GM12892 (cell line): ENCODE measurements around the gene RNASE2.
"Not testable (repeated sequence)": the region's sequence is repeated elsewhere in the genome, so short reads cannot be mapped to it uniquely, and the experiment has no call there.

Experiments used
- DNase-seq: peaks from one replicate; pipeline ENCODE4 v3.0.0; 2011; ENCODE audit not compliant: insufficient read length
- FAIRE-seq: peaks from 2 replicates; lab custom pipeline; 2011; peaks lifted over from hg19 to GRCh38; lab: Jason Lieb, UNC
- POLR2A ChIP-seq: IDR thresholded peaks from 2 replicates; pipeline ENCODE4 v1.6.1; 2011; ENCODE audit warnings: low read depth, low read length, control low read depth
- POLR2AphosphoS5 ChIP-seq: IDR thresholded peaks from 2 replicates; pipeline ENCODE4 v1.6.1; 2011; ENCODE audit warnings: low read depth, low read length, control low read depth
- TAF1 ChIP-seq: IDR thresholded peaks from 2 replicates; pipeline ENCODE4 v1.6.1; 2011; ENCODE audit warnings: low read depth, mild to moderate bottlenecking, control low read depth, low read length, borderline replicate concordance

The RNASE2 gene

GRCh38 chr14:20969336-20969735 lies 14.0 kb downstream of the RNASE2 start:
- no peak for FAIRE-seq
- no peak for DNase-seq
- no peak for TF ChIP-seq POLR2A
- no peak for TF ChIP-seq POLR2AphosphoS5
- no peak for TF ChIP-seq TAF1

- FAIRE-seq: no peak
- TF ChIP-seq TAF1: no peak
- TF ChIP-seq POLR2AphosphoS5: no peak
- TF ChIP-seq POLR2A: no peak
These were observed 15.3 kb downstream of the RNASE2 start for GRCh38 chr14:20970647-20970982.

GRCh38 chr14:20970983-20971704 lies 15.9 kb downstream of the RNASE2 start:
- no peak for TF ChIP-seq POLR2AphosphoS5
- TF ChIP-seq POLR2A: no peak
- no peak for TF ChIP-seq TAF1
- FAIRE-seq: peak; percentile 95
- peak; percentile 73 for DNase-seq

More at GRCh38 chr14:20970647-20970982, 15.3 kb downstream of the RNASE2 start:
- no peak for DNase-seq

- FAIRE-seq (no peak), DNase-seq (no peak)
- no peak for TF ChIP-seq TAF1
- no peak for TF ChIP-seq POLR2AphosphoS5
- no peak for TF ChIP-seq POLR2A
These were observed 16.4 kb downstream of the RNASE2 start for GRCh38 chr14:20971705-20972021.

- TF ChIP-seq TAF1 (no peak), POLR2A (no peak), POLR2AphosphoS5 (no peak)
- no peak for FAIRE-seq
These were observed 18.2 kb downstream of the RNASE2 start for GRCh38 chr14:20973501-20973900.

GRCh38 chr14:20976291-20976690 lies 21.0 kb downstream of the RNASE2 start:
- no peak for DNase-seq
- TF ChIP-seq POLR2AphosphoS5 (no peak), POLR2A (no peak), TAF1 (no peak)
- no peak for FAIRE-seq

More at GRCh38 chr14:20973501-20973900, 18.2 kb downstream of the RNASE2 start:
- no peak for DNase-seq

- FAIRE-seq (no peak), DNase-seq (no peak)
- TF ChIP-seq POLR2AphosphoS5: no peak
- TF ChIP-seq POLR2A: no peak
- no peak for TF ChIP-seq TAF1
These were observed 23.4 kb downstream of the RNASE2 start for GRCh38 chr14:20978687-20979086.

GRCh38 chr14:20980906-20981305 lies 25.6 kb downstream of the RNASE2 start:
- TF ChIP-seq POLR2AphosphoS5 (no peak), POLR2A (no peak), TAF1 (no peak)
- FAIRE-seq (no peak), DNase-seq (no peak)

- no peak for TF ChIP-seq POLR2A
- no peak for TF ChIP-seq POLR2AphosphoS5
- TF ChIP-seq TAF1: no peak
- DNase-seq (no peak), FAIRE-seq (no peak)
These were observed 27.5 kb downstream of the RNASE2 start for GRCh38 chr14:20982646-20983369.

GRCh38 chr14:20985650-20986049 lies 30.4 kb downstream of the RNASE2 start:
- not testable (repeated sequence) for DNase-seq, FAIRE-seq

- no peak for DNase-seq
- no peak for FAIRE-seq
- no peak for TF ChIP-seq TAF1
- TF ChIP-seq POLR2AphosphoS5: no peak
- no peak for TF ChIP-seq POLR2A
These were observed 31.5 kb downstream of the RNASE2 start for GRCh38 chr14:20986811-20987210.

GRCh38 chr14:20988717-20989470 lies 33.6 kb downstream of the RNASE2 start:
- TF ChIP-seq TAF1 (no peak), POLR2AphosphoS5 (no peak), POLR2A (no peak)
- FAIRE-seq (no peak), DNase-seq (no peak)
